HEK293 (cell line): Measurements from ENCODE around the gene SNAP47.

Source experiments
- CTCF ChIA-PET: fragments of 350-600 bp; formaldehyde crosslinking; extraction: SDS; loops from one replicate; lab custom pipeline; 2021; ENCODE audit warnings: antibody characterized with exemption; lab: Yijun Ruan, JAX
- POLR2A ChIA-PET: fragments of 300-600 bp; formaldehyde crosslinking; extraction: SDS; loops from one replicate; lab custom pipeline; 2020; ENCODE audit warnings: antibody characterized with exemption, inconsistent platforms; lab: Yijun Ruan, JAX
- H3K27ac ChIP-seq: fragments of 200-500 bp; sonication (Bioruptor generic); 2 replicates; pipeline ENCODE4 v1.5.1; 2014; ENCODE audit warnings: low read depth, low read length, control low read depth, inconsistent platforms; ENCODE audit errors: extremely low read depth
- H3K36me3 ChIP-seq, 2 experiments: fragments of 200-500 bp in 1 of 2; sonication (Bioruptor generic) in 1 of 2; 1 replicate in 1 of 2; 2 replicates in 1 of 2; pipeline ENCODE4 v1.5.1; 2014 to 2017; ENCODE audit warnings: inconsistent platforms in 2 of 2, low read length in 2 of 2; ENCODE audit not compliant: control insufficient read depth in 2 of 2, insufficient read depth in 1 of 2
- H3K4me1 ChIP-seq: fragments of 200-500 bp; sonication (Bioruptor generic); 2 replicates; pipeline ENCODE4 v1.5.1; 2014; ENCODE audit warnings: mild to moderate bottlenecking, low read length, inconsistent platforms; ENCODE audit not compliant: control insufficient read depth, insufficient read depth
- H3K4me3 ChIP-seq: 2 replicates; pipeline ENCODE4 v1.5.1; 2011; ENCODE audit warnings: low read depth, mild to moderate bottlenecking, control low read depth, low read length, moderate library complexity
- H3K9me3 ChIP-seq: fragments of 200-500 bp; sonication (Bioruptor generic); 2 replicates; pipeline ENCODE4 v1.5.1; 2014; ENCODE audit warnings: low read depth, low read length, inconsistent platforms; ENCODE audit not compliant: control insufficient read depth, insufficient read depth
- SETDB1 ChIP-seq: IDR thresholded peaks from one replicate; pipeline ENCODE4 v1.6.1; 2017; ENCODE audit warnings: mild to moderate bottlenecking, low read length, moderate library complexity, mixed read lengths; ENCODE audit not compliant: insufficient read length
- ZNF10 ChIP-seq: fragments of 450-650 bp; formaldehyde crosslinking; IDR thresholded peaks from 2 replicates; pipeline ENCODE4 v1.5.1; 2017; ENCODE audit warnings: missing biosample characterization, missing genetic modification characterization
- ZNF114 ChIP-seq: fragments of 450-650 bp; formaldehyde crosslinking; IDR thresholded peaks from 2 replicates; pipeline ENCODE4 v1.5.0; 2017; ENCODE audit warnings: missing biosample characterization, missing genetic modification characterization
- ZNF184 ChIP-seq: fragments of 450-650 bp; IDR thresholded peaks from 2 replicates; pipeline ENCODE4 v1.5.1; 2018; ENCODE audit warnings: missing biosample characterization, mild to moderate bottlenecking, missing genetic modification characterization
- ZNF221 ChIP-seq: fragments of 450-650 bp; formaldehyde crosslinking; IDR thresholded peaks from 2 replicates; pipeline ENCODE4 v1.5.1; 2017; ENCODE audit warnings: missing biosample characterization, missing genetic modification characterization, borderline replicate concordance
- ZNF302 ChIP-seq: fragments of 450-650 bp; formaldehyde crosslinking; IDR thresholded peaks from 2 replicates; pipeline ENCODE4 v1.5.1; 2016; ENCODE audit warnings: missing biosample characterization, missing genetic modification characterization, low read depth
- ZNF311 ChIP-seq: fragments of 450-650 bp; formaldehyde crosslinking; IDR thresholded peaks from 2 replicates; pipeline ENCODE4 v1.5.1; 2017; ENCODE audit warnings: missing biosample characterization, missing genetic modification characterization, borderline replicate concordance
- ZNF335 ChIP-seq: fragments of 450-650 bp; formaldehyde crosslinking; conservative IDR thresholded peaks from 2 replicates; pipeline ENCODE4 v1.5.1; 2016; ENCODE audit warnings: missing biosample characterization, missing genetic modification characterization
- ZNF416 ChIP-seq: fragments of 450-650 bp; formaldehyde crosslinking; IDR thresholded peaks from 2 replicates; pipeline ENCODE4 v1.5.1; 2016; ENCODE audit warnings: missing biosample characterization, missing genetic modification characterization
- ZNF510 ChIP-seq: fragments of 450-650 bp; formaldehyde crosslinking; IDR thresholded peaks from 2 replicates; pipeline ENCODE4 v1.5.1; 2018; ENCODE audit warnings: mild to moderate bottlenecking, missing genetic modification characterization, missing biosample characterization; ENCODE audit not compliant: insufficient replicate concordance
- ZNF548 ChIP-seq: fragments of 450-650 bp; formaldehyde crosslinking; IDR thresholded peaks from 2 replicates; pipeline ENCODE4 v1.5.1; 2016; ENCODE audit warnings: missing biosample characterization, missing genetic modification characterization
- ZNF624 ChIP-seq: fragments of 450-650 bp; formaldehyde crosslinking; IDR thresholded peaks from 2 replicates; pipeline ENCODE4 v1.5.1; 2017; ENCODE audit warnings: missing biosample characterization, missing genetic modification characterization
- ZNF701 ChIP-seq: fragments of 450-650 bp; formaldehyde crosslinking; IDR thresholded peaks from 2 replicates; pipeline ENCODE4 v1.5.1; 2016; ENCODE audit warnings: missing biosample characterization, missing genetic modification characterization
- ZNF791 ChIP-seq: fragments of 450-650 bp; formaldehyde crosslinking; IDR thresholded peaks from 2 replicates; pipeline ENCODE4 v1.5.1; 2016; ENCODE audit warnings: missing biosample characterization, missing genetic modification characterization
- ZSCAN16 ChIP-seq: fragments of 450-650 bp; formaldehyde crosslinking; IDR thresholded peaks from 2 replicates; pipeline ENCODE4 v1.5.1; 2016; ENCODE audit warnings: missing biosample characterization, missing genetic modification characterization
- TF ChIP-seq, protein P1 (sequence below): fragments of 450-650 bp; formaldehyde crosslinking; IDR thresholded peaks from 2 replicates; pipeline ENCODE4 v1.5.1; 2017; ENCODE audit warnings: missing biosample characterization, missing genetic modification characterization
- TF ChIP-seq, protein P2 (sequence below): fragments of 450-650 bp; formaldehyde crosslinking; IDR thresholded peaks from 2 replicates; pipeline ENCODE4 v1.5.1; 2017; ENCODE audit warnings: missing biosample characterization, missing genetic modification characterization
- TF ChIP-seq, protein P3 (sequence below): fragments of 450-650 bp; formaldehyde crosslinking; conservative IDR thresholded peaks from 2 replicates; pipeline ENCODE4 v1.5.1; 2016; ENCODE audit warnings: low read depth, missing biosample characterization, missing genetic modification characterization
- TF ChIP-seq, protein P4 (sequence below): fragments of 450-650 bp; formaldehyde crosslinking; IDR thresholded peaks from 2 replicates; pipeline ENCODE4 v1.5.1; 2016; ENCODE audit warnings: missing biosample characterization, missing genetic modification characterization
- TF ChIP-seq, protein P5 (sequence below): fragments of 450-650 bp; IDR thresholded peaks from 2 replicates; pipeline ENCODE4 v1.5.1; 2018; ENCODE audit warnings: missing biosample characterization, missing genetic modification characterization
- TF ChIP-seq, protein P6 (sequence below): fragments of 450-650 bp; formaldehyde crosslinking; IDR thresholded peaks from 2 replicates; pipeline ENCODE4 v1.5.1; 2016; ENCODE audit warnings: missing biosample characterization, missing genetic modification characterization

The SNAP47 gene

DNA sequence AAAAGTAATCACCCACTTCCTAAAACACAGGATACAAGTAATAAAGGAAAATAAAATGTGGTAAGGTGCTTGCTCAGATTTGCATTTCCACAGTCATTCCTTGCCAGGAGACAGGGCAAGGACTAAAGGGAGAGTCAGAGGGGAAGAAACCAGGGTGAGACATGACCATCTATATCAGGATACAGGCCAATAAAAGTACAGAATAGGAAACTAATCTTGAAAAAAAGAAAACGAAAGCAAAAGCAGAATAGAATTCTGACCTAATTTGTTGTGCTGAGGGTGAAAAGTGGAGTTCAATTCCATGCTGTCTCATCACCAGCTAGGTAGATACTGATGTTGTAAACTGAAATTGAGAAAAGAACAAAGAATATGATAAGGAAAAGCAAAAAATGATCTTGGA is 27.4 kb upstream of the SNAP47 start:
- no peaks in the 10 kb centered on the region for H3K36me3 ChIP-seq
- CTCF ChIA-PET = interaction anchor here (0.6 kb wide), 1 partner anchor 13 kb away, joined by 3 read pairs; no protein-coding TSS in a partner anchor
- TF ChIP-seq, protein P1, sequence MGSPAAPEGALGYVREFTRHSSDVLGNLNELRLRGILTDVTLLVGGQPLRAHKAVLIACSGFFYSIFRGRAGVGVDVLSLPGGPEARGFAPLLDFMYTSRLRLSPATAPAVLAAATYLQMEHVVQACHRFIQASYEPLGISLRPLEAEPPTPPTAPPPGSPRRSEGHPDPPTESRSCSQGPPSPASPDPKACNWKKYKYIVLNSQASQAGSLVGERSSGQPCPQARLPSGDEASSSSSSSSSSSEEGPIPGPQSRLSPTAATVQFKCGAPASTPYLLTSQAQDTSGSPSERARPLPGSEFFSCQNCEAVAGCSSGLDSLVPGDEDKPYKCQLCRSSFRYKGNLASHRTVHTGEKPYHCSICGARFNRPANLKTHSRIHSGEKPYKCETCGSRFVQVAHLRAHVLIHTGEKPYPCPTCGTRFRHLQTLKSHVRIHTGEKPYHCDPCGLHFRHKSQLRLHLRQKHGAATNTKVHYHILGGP (tag by site-specific recombination) = no peak
- TF ChIP-seq ZNF114 (tag by site-specific recombination) (no peak), ZNF548 (tag by site-specific recombination) (no peak), ZNF335 (tag by site-specific recombination) (no peak), ZNF311 (tag by site-specific recombination) (no peak), ZNF184 (no peak), ZNF701 (tag by site-specific recombination) (no peak), SETDB1 (no peak)
- TF ChIP-seq, protein P2, sequence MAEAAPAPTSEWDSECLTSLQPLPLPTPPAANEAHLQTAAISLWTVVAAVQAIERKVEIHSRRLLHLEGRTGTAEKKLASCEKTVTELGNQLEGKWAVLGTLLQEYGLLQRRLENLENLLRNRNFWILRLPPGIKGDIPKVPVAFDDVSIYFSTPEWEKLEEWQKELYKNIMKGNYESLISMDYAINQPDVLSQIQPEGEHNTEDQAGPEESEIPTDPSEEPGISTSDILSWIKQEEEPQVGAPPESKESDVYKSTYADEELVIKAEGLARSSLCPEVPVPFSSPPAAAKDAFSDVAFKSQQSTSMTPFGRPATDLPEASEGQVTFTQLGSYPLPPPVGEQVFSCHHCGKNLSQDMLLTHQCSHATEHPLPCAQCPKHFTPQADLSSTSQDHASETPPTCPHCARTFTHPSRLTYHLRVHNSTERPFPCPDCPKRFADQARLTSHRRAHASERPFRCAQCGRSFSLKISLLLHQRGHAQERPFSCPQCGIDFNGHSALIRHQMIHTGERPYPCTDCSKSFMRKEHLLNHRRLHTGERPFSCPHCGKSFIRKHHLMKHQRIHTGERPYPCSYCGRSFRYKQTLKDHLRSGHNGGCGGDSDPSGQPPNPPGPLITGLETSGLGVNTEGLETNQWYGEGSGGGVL (tag by site-specific recombination) = no peak
- TF ChIP-seq, protein P3, sequence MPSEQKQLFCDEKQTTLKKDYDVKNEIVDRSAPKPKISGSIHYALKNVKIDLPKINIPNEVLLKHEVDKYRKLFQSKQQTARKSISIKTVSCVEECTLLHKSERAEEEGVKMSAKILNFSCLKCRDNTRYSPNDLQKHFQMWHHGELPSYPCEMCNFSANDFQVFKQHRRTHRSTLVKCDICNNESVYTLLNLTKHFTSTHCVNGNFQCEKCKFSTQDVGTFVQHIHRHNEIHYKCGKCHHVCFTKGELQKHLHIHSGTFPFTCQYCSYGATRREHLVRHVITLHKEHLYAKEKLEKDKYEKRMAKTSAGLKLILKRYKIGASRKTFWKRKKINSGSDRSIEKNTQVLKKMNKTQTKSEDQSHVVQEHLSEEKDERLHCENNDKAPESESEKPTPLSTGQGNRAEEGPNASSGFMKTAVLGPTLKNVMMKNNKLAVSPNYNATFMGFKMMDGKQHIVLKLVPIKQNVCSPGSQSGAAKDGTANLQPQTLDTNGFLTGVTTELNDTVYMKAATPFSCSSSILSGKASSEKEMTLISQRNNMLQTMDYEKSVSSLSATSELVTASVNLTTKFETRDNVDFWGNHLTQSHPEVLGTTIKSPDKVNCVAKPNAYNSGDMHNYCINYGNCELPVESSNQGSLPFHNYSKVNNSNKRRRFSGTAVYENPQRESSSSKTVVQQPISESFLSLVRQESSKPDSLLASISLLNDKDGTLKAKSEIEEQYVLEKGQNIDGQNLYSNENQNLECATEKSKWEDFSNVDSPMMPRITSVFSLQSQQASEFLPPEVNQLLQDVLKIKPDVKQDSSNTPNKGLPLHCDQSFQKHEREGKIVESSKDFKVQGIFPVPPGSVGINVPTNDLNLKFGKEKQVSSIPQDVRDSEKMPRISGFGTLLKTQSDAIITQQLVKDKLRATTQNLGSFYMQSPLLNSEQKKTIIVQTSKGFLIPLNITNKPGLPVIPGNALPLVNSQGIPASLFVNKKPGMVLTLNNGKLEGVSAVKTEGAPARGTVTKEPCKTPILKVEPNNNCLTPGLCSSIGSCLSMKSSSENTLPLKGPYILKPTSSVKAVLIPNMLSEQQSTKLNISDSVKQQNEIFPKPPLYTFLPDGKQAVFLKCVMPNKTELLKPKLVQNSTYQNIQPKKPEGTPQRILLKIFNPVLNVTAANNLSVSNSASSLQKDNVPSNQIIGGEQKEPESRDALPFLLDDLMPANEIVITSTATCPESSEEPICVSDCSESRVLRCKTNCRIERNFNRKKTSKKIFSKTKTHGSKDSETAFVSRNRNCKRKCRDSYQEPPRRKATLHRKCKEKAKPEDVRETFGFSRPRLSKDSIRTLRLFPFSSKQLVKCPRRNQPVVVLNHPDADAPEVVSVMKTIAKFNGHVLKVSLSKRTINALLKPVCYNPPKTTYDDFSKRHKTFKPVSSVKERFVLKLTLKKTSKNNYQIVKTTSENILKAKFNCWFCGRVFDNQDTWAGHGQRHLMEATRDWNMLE (tag by site-specific recombination) = no peak
- TF ChIP-seq, protein P4, sequence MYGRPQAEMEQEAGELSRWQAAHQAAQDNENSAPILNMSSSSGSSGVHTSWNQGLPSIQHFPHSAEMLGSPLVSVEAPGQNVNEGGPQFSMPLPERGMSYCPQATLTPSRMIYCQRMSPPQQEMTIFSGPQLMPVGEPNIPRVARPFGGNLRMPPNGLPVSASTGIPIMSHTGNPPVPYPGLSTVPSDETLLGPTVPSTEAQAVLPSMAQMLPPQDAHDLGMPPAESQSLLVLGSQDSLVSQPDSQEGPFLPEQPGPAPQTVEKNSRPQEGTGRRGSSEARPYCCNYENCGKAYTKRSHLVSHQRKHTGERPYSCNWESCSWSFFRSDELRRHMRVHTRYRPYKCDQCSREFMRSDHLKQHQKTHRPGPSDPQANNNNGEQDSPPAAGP (tag by site-specific recombination) = no peak
- TF ChIP-seq, all 188 proteins: peak for 0
- Histone ChIP-seq H3K4me1 (no peaks in the 10 kb centered on the region), H3K27ac (no peak overlapping the region), H3K9me3 (no peaks in the 10 kb centered on the region; the same call in 1 of the 2 replicates), H3K4me3 (no peak overlapping the region)
- POLR2A ChIA-PET = no interaction called here

DNA sequence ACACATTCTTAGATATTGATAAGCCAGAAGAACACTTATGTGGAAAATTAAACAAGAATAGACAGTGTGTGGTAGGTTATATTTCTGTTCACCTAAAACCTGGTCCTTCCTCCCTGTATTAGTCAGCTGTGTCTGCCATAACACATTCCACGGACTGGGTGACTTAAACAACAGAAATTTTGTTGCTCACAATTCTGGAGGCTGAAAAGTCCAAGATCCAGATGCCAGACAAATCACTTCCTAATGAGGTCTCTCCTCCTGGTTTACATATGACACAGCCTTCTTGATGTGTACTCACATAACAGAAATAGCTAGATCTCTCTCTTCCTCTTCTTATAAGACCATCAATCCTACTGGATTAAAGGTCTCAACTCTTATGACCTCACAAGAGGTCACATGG is 25.8 kb upstream of the SNAP47 start:
- CTCF ChIA-PET = interaction anchor here (1.6 kb wide), 1 partner anchor 20 kb away, joined by 3 read pairs; no protein-coding TSS in a partner anchor
- TF ChIP-seq ZNF311 (tag by site-specific recombination) = no peak
- TF ChIP-seq ZNF416 (tag by site-specific recombination) = no peak
- no peak for TF ChIP-seq ZNF624 (tag by site-specific recombination)
- TF ChIP-seq ZNF302 = no peak
- TF ChIP-seq ZNF791 = no peak
- TF ChIP-seq, protein P5, sequence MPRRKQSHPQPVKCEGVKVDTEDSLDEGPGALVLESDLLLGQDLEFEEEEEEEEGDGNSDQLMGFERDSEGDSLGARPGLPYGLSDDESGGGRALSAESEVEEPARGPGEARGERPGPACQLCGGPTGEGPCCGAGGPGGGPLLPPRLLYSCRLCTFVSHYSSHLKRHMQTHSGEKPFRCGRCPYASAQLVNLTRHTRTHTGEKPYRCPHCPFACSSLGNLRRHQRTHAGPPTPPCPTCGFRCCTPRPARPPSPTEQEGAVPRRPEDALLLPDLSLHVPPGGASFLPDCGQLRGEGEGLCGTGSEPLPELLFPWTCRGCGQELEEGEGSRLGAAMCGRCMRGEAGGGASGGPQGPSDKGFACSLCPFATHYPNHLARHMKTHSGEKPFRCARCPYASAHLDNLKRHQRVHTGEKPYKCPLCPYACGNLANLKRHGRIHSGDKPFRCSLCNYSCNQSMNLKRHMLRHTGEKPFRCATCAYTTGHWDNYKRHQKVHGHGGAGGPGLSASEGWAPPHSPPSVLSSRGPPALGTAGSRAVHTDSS = no peak
- no peak for TF ChIP-seq ZNF510
- TF ChIP-seq ZSCAN16 (tag by site-specific recombination) = no peak
- TF ChIP-seq, protein P6, sequence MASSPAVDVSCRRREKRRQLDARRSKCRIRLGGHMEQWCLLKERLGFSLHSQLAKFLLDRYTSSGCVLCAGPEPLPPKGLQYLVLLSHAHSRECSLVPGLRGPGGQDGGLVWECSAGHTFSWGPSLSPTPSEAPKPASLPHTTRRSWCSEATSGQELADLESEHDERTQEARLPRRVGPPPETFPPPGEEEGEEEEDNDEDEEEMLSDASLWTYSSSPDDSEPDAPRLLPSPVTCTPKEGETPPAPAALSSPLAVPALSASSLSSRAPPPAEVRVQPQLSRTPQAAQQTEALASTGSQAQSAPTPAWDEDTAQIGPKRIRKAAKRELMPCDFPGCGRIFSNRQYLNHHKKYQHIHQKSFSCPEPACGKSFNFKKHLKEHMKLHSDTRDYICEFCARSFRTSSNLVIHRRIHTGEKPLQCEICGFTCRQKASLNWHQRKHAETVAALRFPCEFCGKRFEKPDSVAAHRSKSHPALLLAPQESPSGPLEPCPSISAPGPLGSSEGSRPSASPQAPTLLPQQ = no peak
- no peak for TF ChIP-seq ZNF221 (tag by site-specific recombination)
- no peak for TF ChIP-seq ZNF10 (tag by site-specific recombination)

More for the DNA sequence above, 25.8 kb upstream of the SNAP47 start:
- Histone ChIP-seq H3K9me3 (no peaks in the 10 kb centered on the region; the same call in 1 of the 2 replicates), H3K36me3 (no peaks in the 10 kb centered on the region), H3K4me3 (no peak overlapping the region), H3K4me1 (no peaks in the 10 kb centered on the region), H3K27ac (no peak overlapping the region)
- POLR2A ChIA-PET = no interaction called here
